ENCODE data around the gene TRAF3.

TRAF3 gene

DNA sequence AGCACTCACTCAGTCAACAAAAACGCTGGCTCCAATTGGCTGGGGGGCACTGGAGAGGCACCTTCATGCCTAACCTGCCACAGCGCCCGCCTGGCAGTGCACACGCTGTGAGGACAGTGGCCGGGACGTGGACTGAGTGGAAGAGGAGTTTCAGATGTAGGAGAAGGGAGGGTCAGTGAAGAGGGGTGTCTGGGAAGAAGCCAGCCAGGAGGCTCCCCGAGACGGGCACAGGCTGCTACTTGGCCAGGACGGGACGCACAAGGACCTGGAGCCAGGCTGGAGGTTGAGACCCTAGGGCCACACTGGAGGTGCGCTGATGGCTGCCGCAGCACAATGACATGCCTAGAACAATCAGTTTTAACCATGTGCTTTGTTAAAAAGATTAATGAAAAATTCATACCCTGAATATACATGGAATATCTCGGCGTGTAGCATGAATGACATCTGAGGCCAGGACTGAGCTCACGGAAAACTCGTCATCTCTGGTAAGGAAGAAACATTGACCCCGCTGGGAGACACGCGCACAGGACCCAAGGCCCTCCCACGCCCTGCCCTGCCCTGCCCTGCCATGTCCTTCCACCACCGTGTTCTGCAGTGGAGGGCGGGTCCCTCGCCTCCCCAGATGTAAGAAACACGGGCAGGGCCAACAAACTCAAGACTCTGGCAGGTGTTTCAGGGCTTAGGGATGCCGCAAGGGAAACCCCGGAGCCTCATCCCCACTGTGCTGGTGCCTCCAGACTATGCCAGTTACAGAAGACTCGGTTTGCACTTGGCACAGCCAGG lies 170.3 kb downstream of the TRAF3 start:
- TF ChIP-seq, protein P1, sequence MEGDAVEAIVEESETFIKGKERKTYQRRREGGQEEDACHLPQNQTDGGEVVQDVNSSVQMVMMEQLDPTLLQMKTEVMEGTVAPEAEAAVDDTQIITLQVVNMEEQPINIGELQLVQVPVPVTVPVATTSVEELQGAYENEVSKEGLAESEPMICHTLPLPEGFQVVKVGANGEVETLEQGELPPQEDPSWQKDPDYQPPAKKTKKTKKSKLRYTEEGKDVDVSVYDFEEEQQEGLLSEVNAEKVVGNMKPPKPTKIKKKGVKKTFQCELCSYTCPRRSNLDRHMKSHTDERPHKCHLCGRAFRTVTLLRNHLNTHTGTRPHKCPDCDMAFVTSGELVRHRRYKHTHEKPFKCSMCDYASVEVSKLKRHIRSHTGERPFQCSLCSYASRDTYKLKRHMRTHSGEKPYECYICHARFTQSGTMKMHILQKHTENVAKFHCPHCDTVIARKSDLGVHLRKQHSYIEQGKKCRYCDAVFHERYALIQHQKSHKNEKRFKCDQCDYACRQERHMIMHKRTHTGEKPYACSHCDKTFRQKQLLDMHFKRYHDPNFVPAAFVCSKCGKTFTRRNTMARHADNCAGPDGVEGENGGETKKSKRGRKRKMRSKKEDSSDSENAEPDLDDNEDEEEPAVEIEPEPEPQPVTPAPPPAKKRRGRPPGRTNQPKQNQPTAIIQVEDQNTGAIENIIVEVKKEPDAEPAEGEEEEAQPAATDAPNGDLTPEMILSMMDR (conservative IDR thresholded peaks at IDR 0.05) = no peak
- peak overlapping the region; percentile 28 for H3K27ac ChIP-seq

DNA sequence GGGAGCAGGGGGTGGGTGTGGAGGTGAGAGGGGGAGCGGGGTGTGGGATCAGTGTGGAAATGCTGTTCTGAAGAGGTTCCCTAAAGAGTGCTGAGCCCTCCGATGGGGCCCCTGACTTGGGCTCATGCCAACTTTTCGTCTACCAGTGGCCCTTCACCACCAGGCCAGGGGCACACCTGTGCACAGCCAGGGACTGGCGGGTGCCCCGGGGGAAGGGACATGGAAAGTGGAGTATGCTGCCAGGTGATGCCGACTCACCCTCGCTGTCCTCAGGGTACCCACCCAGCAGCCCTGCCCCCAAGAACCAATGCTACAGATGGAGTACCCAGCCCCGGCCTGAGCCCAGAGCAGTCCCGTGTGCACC lies 171.4 kb downstream of the TRAF3 start:
- H3K27ac ChIP-seq = peak overlapping the region; percentile 82
- TF ChIP-seq, protein P1 (conservative IDR thresholded peaks at IDR 0.05) = no peak

DNA sequence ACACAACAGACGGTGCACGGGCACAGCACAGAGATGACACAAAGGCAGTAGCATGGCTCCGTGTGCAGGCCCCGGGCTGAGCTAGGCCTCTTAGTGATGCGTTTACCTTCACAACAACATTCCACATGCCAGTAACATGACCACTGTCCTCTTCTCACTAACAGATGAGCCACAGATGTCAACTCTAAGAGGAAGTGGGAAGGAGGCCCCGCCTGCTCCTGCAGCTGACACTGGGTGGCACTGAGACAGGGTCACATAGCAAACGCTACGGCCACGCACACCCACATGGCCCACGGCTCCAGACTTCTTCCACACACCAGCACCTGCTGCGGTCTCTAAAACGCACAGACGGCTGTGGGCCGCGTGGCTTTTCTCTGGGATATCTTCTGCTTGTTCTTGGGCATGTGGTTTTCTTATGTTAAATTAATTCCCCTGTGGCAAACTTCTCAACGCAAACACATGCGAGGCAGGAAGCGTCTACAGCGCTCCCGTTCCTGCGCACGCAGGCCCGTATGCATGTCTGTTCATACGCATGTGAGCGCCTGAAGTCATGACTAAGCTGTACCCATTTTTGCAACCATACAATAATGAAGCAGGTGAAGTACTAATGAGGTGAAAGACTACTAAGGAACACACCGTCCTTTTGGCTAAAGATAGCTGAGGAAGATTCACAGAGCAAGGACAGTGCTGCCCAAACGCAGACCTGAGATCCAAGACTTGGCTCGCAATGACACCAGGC lies 172.0 kb downstream of the TRAF3 start:
- TF ChIP-seq, protein P1 (conservative IDR thresholded peaks at IDR 0.05) = no peak
- H3K27ac ChIP-seq = peak overlapping the region; percentile 82

DNA sequence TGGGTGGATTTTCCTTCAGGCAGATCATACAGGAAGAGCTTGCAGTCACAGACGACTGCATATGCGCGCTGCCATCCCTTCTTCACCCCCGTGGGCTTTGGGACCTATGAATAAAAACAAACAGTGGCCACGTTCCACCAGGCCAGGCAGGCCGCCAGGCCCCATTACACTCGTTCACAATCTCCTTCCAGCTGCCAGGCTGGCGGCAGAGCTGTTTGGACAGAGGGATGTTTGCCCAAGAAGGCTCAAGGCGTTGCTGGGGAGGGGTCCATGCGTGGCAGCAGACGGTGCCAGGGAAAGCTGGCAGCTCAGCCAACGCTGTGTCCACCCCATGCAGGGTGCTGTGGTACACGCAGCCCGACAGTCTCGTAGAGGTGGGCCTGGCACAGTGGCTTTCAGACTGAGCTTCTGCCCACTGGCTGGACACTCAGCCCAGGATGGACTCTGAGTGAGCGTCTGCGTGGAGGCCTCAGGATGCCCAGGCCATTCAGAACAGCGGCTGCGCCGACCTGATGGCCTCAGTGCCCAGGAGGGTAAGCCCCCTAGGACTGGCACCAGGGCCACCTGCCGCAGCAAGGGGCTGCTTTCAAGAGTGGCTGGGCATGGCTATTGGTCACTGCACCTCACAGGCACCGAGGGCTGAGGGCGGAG lies 172.7 kb downstream of the TRAF3 start:
- TF ChIP-seq, protein P1 (conservative IDR thresholded peaks at IDR 0.05) = no peak
- peak overlapping the region; percentile 82 for H3K27ac ChIP-seq

DNA sequence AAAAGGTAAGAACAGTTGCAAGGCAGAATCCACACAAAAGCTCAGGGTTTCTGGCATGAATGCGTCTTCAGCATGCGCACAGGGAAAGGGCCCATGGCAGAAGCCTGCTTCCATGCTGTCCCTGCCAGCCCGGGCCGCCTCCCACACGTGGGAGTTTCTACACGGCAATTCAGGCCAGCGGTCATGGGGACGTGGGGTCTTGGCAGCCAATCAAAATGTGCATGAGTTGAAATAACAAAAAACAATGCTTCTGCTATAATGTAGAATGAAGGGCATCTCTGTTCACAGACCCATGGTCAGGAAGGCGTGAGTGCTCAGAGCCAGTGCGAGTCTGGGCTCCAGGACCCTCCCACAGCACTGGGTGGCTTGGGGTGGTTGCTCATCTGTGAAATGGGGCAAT lies 173.8 kb downstream of the TRAF3 start:
- peak overlapping the region; percentile 82 for H3K27ac ChIP-seq

DNA sequence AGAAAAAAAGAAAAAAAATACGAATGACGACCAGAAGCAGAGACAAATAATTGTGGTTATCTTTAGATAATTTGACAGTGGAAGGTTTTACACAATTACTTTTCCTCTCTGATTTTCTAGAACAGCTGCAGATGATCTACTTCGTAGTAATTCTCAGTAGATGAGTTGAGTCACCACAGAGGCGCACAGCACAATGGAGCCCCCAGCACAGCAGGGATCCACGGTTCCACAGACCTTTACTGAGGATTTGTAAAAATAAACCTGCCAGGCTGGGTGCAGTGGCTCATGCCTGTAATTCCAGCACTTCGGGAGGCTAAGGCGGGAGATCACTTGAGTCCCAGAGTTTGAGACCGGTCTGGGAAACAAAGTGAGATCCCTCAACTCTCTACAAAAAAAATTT lies 174.6 kb downstream of the TRAF3 start:
- peak overlapping the region; percentile 82 for H3K27ac ChIP-seq
- TF ChIP-seq, protein P1 (conservative IDR thresholded peaks at IDR 0.05) = no peak

More for the DNA sequence above, 173.8 kb downstream of the TRAF3 start:
- TF ChIP-seq, protein P1 (conservative IDR thresholded peaks at IDR 0.05) = no peak

DNA sequence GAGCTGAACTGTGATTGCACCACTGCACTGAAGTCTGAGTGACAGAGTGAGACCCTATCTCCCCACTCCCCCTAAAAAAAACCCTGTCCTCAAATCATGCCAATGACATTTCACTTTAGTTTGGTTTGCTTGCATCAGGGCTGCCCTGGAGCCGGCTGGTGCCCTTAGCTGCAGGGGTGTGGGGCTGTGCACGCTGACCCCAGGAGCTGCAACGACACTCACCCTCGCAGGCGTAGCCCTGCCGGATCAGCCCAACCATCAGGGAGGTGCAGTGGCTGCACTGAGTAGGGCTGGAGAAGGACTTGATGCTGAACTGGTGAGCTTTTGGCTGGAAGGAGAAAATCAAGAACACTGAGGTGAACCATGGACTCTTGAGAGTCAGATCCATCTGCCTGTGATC lies 175.0 kb downstream of the TRAF3 start:
- TF ChIP-seq, protein P1 (conservative IDR thresholded peaks at IDR 0.05) = no peak

More for the DNA sequence above, 175.0 kb downstream of the TRAF3 start:
- H3K27ac ChIP-seq = no peak overlapping the region

All from VCaP (cell line).